K562 (cell line): ENCODE measurements around the gene TADA2A. TPM values are rescaled to one million over a fixed set of nuclear protein-coding genes. Genes with fewer than 3 reads are reported as not detected.
A peak's percentile ranks its signal among the peaks of the same experiment; 100 is the strongest.

ENCODE experiments used
- GABPA ChIP-seq: fragments of 200-800 bp; sonication (Bioruptor generic); conservative IDR thresholded peaks from 2 replicates; pipeline ENCODE4 v1.6.1; 2016; ENCODE audit warnings: low read depth, missing genetic modification characterization, missing compliant biosample characterization
- MGA ChIP-seq: fragments of 450-650 bp; IDR thresholded peaks from 2 replicates; pipeline ENCODE4 v1.6.1; 2016; ENCODE audit warnings: mild to moderate bottlenecking, moderate library complexity
- RCOR1 ChIP-seq, 2 experiments: IDR thresholded peaks; 2 replicates each; pipeline ENCODE4 v1.6.1; 2012; ENCODE audit warnings: low read depth in 2 of 2, low read length in 2 of 2, borderline replicate concordance in 1 of 2, improper control_type of control experiment in 1 of 2
- TOE1 ChIP-seq, 2 experiments: fragments of 450-650 bp in 1 of 2; sonication (generic) in 1 of 2; formaldehyde crosslinking in 1 of 2; IDR thresholded peaks; 2 replicates each; pipeline versions ENCODE4 v1.7.1 to v1.8.0; 2016 to 2022; ENCODE audit warnings: borderline replicate concordance in 2 of 2, mild to moderate bottlenecking in 2 of 2, antibody characterized with exemption in 1 of 2, inconsistent platforms in 1 of 2, low read depth in 1 of 2, missing genetic modification reagents in 1 of 2, moderate library complexity in 1 of 2
- ZNF3 ChIP-seq: fragments of 250-450 bp; sonication (Bioruptor Pico); IDR thresholded peaks from 2 replicates; pipeline ENCODE4 v1.5.0; 2021; ENCODE audit warnings: mild to moderate bottlenecking, moderate library complexity
- polyA plus RNA-seq, 8 experiments: library from polyadenylated mRNA; depleted of rRNA in 4 of 8; stranded (reverse) in 5 of 8; unstranded in 3 of 8; fragments of >200 nt; fragmentation: Nextera tagmentation in 2 of 8; fragmentation: Illumina TruSeq in 1 of 8; extraction: Ambion mirVana in 2 of 8; extraction: Trizol in 1 of 8; gene quantifications; 2 replicates each; pipeline versions ENCODE4 v1.2.1 to v1.2.3, GENCODE V29; 2011 to 2014; ENCODE audit warnings: inconsistent platforms in 1 of 8, missing spikeins in 1 of 8
- total RNA-seq, 7 experiments: library from RNA; depleted of rRNA in 6 of 7; stranded (reverse); fragments of >200 nt in 6 of 7; fragmentation: Illumina TruSeq in 2 of 7; extraction: Trizol in 2 of 7; gene quantifications; 2 replicates each; pipeline versions ENCODE4 v1.2.1 to v1.2.3, GENCODE V29; 2011 to 2021; ENCODE audit warnings: low replicate concordance in 1 of 7
- TF ChIP-seq, protein P1 (sequence below): fragments of 250-450 bp; sonication (Bioruptor Pico); IDR thresholded peaks from 2 replicates; pipeline ENCODE4 v1.5.1; 2021; ENCODE audit warnings: mild to moderate bottlenecking
- TF ChIP-seq, protein P2 (sequence below), 2 experiments: IDR thresholded peaks; 2 replicates each; pipeline ENCODE4 v1.6.1; 2011; ENCODE audit warnings: borderline replicate concordance in 1 of 2, control low read depth in 1 of 2, low read depth in 1 of 2, low read length in 1 of 2, mild to moderate bottlenecking in 1 of 2, mixed read lengths in 1 of 2, moderate library complexity in 1 of 2; ENCODE audit not compliant: insufficient read depth in 1 of 2, insufficient read length in 1 of 2, poor library complexity in 1 of 2, severe bottlenecking in 1 of 2; ENCODE audit errors: extremely low read depth in 1 of 2
- TF ChIP-seq, protein P3 (sequence below): IDR thresholded peaks from 2 replicates; pipeline ENCODE4 v1.6.1; 2011; ENCODE audit not compliant: insufficient read length; ENCODE audit errors: extremely low read depth

Gene TADA2A
- total and polyA plus RNA-seq, 9 of the 15 experiments (the other 6 are each of a cell fraction or from before 2014, with no cell fraction given) = 13.8 to 37.7 (median 25.0) TPM

DNA sequence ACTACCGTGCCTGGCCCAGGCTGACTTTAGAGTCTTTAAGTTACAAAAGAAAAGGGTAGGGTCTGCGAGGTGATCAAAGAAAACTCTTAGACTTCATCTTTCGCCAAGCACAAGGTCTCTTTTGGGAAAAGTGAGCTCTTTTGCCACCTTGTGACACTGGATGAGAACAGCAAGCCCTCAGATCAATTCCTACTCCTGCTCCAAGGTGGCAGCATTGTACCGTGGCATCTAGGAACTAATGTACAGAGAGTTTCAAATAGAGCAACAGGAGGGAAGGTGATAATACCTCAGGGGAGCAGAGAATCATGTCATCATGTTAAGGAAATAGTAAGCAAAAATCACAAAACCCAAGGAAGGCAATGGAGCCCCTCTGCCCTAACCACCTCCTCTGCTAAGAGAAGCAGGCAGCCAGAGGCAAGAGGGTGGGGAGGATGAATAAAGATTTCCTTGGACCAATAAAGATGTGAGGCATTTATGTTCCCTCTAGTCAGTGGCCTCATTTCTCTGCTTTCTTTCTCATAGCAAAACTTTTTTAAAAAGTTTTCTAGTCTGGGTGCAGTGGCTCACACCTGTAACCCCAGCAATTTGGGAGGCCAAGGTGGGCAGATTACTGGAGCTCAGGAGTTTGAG is 33.0 kb upstream of the TADA2A start (continued):
- TF ChIP-seq MGA (peak; percentile 39; the same call in 1 of the 2 replicates), GABPA (tag) (no peak), TOE1 (IDR thresholded peaks at IDR 0.05; ENCODE audit: borderline replicate concordance) (peak; percentile 48; the same call in 1 of the 2 replicates), TOE1 (CRISPR knock-in tag; IDR thresholded peaks at IDR 0.05; ENCODE audit: borderline replicate concordance, low read depth) (no peak), ZNF3 (CRISPR knock-in tag) (no peak), RCOR1 (IDR thresholded peaks at IDR 0.05; ENCODE audit: borderline replicate concordance in 1 of 2, low read depth in 2 of 2, low read length in 2 of 2) (peak in 1 of 2 experiments; percentile 42; a peak in 1 of 4 replicates)
- TF ChIP-seq, protein P1, sequence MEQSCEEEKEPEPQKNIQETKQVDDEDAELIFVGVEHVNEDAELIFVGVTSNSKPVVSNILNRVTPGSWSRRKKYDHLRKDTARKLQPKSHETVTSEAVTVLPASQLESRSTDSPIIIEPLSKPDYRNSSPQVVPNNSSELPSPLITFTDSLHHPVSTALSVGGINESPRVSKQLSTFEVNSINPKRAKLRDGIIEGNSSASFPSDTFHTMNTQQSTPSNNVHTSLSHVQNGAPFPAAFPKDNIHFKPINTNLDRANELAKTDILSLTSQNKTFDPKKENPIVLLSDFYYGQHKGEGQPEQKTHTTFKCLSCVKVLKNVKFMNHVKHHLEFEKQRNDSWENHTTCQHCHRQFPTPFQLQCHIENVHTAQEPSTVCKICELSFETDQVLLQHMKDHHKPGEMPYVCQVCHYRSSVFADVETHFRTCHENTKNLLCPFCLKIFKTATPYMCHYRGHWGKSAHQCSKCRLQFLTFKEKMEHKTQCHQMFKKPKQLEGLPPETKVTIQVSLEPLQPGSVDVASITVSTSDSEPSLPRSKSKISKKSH (CRISPR knock-in tag) = no peak
- TF ChIP-seq, protein P2, sequence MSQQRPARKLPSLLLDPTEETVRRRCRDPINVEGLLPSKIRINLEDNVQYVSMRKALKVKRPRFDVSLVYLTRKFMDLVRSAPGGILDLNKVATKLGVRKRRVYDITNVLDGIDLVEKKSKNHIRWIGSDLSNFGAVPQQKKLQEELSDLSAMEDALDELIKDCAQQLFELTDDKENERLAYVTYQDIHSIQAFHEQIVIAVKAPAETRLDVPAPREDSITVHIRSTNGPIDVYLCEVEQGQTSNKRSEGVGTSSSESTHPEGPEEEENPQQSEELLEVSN (IDR thresholded peaks at IDR 0.05; ENCODE audit: borderline replicate concordance in 1 of 2, extremely low read depth in 1 of 2, insufficient read depth in 1 of 2, insufficient read length in 1 of 2, low read depth in 1 of 2, low read length in 1 of 2, poor library complexity in 1 of 2, severe bottlenecking in 1 of 2) = peak in 1 of 2 experiments; percentile 15
- TF ChIP-seq, protein P3, sequence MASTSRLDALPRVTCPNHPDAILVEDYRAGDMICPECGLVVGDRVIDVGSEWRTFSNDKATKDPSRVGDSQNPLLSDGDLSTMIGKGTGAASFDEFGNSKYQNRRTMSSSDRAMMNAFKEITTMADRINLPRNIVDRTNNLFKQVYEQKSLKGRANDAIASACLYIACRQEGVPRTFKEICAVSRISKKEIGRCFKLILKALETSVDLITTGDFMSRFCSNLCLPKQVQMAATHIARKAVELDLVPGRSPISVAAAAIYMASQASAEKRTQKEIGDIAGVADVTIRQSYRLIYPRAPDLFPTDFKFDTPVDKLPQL = no peak
